Measurements from ENCODE around the gene PIEZO2.
A peak's percentile ranks its signal among the peaks of the same experiment; 100 is the strongest.
"Not testable (repeated sequence)": the region's sequence is repeated elsewhere in the genome, so short reads cannot be mapped to it uniquely, and the experiment has no call there.

PIEZO2 gene

DNA sequence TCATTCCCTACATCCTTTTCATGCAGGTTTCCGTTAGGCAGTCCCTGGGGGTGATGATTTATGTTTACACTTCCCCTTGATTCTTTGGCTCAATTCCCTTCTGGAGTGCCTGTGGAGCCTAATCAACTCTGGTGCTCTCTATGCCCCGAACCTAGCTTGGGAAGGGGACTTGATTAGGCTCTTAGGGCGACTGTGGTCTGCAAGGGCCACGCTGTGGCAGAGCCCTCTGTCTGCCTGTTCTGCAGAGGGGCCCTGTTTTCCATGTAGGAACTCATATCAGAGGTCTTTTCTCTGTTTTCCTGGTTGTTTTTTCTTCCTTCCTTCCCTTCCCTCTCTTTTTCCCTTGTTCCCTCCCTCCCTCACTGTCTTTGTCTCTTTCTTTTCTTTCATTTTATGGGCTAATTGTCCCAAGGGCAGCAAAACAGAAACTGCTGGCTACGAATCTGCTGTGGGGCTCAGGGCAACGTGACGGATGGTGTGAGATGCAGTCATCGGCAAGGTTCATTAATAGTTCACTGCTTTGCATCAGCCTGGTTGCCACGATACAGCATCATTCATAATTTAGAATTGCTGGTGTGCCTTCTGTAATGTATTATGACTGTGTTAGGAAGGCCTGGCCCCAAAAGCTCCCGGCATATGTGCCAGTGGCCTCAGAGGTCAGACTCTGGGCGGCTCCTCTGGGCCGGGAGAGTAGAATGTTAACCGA, 489.0 kb downstream of the PIEZO2 start:
- DNase-seq, result no peak

- no peak for DNase-seq
Observed at GRCh38 chr18:10659594-10659993, 489.8 kb downstream of the PIEZO2 start.

- DNase-seq, result no peak
Observed at GRCh38 chr18:10659000-10659399, 490.4 kb downstream of the PIEZO2 start.

GRCh38 chr18:10644003-10644402, 505.4 kb downstream of the PIEZO2 start:
- not testable (repeated sequence) for DNase-seq

- DNase-seq, result not testable (repeated sequence)
Observed at GRCh38 chr18:10642915-10643524, 506.3 kb downstream of the PIEZO2 start.

GRCh38 chr18:10638539-10638885, 510.9 kb downstream of the PIEZO2 start:
- DNase-seq, result not testable (repeated sequence)

GRCh38 chr18:10637858-10638538, 511.4 kb downstream of the PIEZO2 start:
- not testable (repeated sequence) for DNase-seq

GRCh38 chr18:10629076-10629475, 520.3 kb downstream of the PIEZO2 start:
- not testable (repeated sequence) for DNase-seq

GRCh38 chr18:10626606-10627213, 522.7 kb downstream of the PIEZO2 start:
- not testable (repeated sequence) for DNase-seq

DNA sequence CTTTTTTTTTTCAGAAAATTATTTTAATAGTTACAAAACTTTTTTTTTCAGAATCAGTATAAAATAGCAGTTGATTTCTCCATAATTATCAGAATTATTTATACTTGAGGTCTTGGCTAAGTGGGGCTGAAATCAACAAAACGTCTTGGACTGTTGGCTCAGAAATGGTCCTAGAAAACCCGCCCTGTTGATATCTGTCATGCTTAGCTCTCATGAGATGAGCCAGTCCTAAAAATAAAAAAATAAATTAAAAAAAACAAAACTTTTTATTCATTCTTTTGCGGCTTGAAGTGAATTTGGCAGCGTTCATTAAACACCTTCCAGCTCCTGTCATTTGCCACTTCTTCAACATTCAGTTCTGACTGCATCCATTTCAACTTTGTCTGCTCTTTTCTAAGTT, 525.8 kb downstream of the PIEZO2 start:
- DNase-seq, result not testable (repeated sequence)

GRCh38 chr18:10622982-10623381, 526.4 kb downstream of the PIEZO2 start:
- DNase-seq, result not testable (repeated sequence)

- peak; percentile 39 for DNase-seq
Observed at GRCh38 chr18:10620670-10621329, 528.6 kb downstream of the PIEZO2 start.
